Measurements from ENCODE around the gene FIS1. TPM values are rescaled to one million over a fixed set of nuclear protein-coding genes. Genes with fewer than 3 reads are reported as not detected.
"Not testable (repeated sequence)": the region's sequence is repeated elsewhere in the genome, so short reads cannot be mapped to it uniquely, and the experiment has no call there.

FIS1 gene
- total RNA-seq, 1 donor, result 136 TPM

DNA sequence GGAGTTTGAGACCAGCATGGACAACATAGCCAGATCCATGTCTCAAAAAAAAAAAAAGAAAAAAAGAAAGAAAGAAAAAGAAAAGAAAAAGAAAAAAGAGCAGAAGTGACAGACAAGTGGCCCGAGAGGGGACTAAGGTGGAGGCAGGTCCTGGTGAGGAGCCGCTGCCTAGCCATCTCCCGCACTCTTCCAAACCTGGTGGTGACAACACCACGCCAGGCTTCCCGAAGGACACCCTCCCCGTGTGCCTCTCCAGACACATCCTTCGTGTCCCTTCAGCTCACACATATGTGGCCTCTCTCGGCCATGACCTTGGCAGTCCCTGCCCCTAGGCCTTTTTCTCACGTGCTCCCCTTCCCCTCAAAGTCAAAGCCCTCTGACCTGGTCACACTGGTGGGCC lies 40.3 kb upstream of the FIS1 start:
- peaks cover 13% of the 10 kb centered on the region for H3K27me3 ChIP-seq (ENCODE audit: insufficient read depth, low read length)
- TF ChIP-seq, protein P1, sequence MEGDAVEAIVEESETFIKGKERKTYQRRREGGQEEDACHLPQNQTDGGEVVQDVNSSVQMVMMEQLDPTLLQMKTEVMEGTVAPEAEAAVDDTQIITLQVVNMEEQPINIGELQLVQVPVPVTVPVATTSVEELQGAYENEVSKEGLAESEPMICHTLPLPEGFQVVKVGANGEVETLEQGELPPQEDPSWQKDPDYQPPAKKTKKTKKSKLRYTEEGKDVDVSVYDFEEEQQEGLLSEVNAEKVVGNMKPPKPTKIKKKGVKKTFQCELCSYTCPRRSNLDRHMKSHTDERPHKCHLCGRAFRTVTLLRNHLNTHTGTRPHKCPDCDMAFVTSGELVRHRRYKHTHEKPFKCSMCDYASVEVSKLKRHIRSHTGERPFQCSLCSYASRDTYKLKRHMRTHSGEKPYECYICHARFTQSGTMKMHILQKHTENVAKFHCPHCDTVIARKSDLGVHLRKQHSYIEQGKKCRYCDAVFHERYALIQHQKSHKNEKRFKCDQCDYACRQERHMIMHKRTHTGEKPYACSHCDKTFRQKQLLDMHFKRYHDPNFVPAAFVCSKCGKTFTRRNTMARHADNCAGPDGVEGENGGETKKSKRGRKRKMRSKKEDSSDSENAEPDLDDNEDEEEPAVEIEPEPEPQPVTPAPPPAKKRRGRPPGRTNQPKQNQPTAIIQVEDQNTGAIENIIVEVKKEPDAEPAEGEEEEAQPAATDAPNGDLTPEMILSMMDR (IDR thresholded peaks at IDR 0.05; ENCODE audit: extremely low read depth, low read depth, low read length), result no peak
- H4K20me1 ChIP-seq (ENCODE audit: insufficient read depth, low read length), result no peaks in the 10 kb centered on the region
- no peak overlapping the region for H3K4me2 ChIP-seq (ENCODE audit: insufficient read depth, low read length)
- H3K79me2 ChIP-seq (ENCODE audit: insufficient read depth, low read length), result no peaks in the 10 kb centered on the region
- H2AFZ ChIP-seq (ENCODE audit: low read length), result no peak overlapping the region
- no peaks in the 10 kb centered on the region for H3K4me1 ChIP-seq (ENCODE audit: insufficient read depth, low read length)
- no peaks in the 10 kb centered on the region for H3K9me3 ChIP-seq (ENCODE audit: low read depth, low read length)
- no peak overlapping the region for H3K27ac ChIP-seq (ENCODE audit: low read depth, low read length)
- no peak overlapping the region for H3K4me3 ChIP-seq (ENCODE audit: insufficient read depth, low read length)
- no peaks in the 10 kb centered on the region for H3K36me3 ChIP-seq (ENCODE audit: insufficient read depth, low read length)
- no peak for DNase-seq (ENCODE audit: insufficient read length, low spot score, missing footprints)

DNA sequence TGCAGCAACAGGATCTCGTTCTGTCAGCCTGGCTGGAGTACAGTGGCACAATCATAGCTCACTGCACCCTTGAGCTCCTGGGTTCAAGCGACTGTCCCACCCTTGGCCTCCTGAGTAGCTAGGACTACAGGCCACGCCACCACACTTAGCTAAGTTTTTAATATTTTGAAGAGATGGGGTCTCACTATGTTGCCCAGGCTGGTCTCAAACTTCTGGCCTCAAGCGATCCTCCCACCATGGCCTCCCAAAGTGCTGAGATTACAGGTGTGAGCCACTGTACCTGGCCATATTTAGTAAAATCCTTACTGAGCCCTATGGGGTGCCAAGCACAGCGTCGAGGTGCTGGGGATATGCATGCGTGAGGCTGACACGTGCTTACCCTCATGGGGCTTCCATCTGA lies 36.0 kb upstream of the FIS1 start:
- H3K36me3 ChIP-seq (ENCODE audit: insufficient read depth, low read length); H3K79me2 ChIP-seq (ENCODE audit: insufficient read depth, low read length); H3K27ac ChIP-seq (ENCODE audit: low read depth, low read length); H2AFZ ChIP-seq (ENCODE audit: low read length); DNase-seq (ENCODE audit: insufficient read length, low spot score, missing footprints); H3K9me3 ChIP-seq (ENCODE audit: low read depth, low read length); H3K4me1 ChIP-seq (ENCODE audit: insufficient read depth, low read length); H3K4me2 ChIP-seq (ENCODE audit: insufficient read depth, low read length); H4K20me1 ChIP-seq (ENCODE audit: insufficient read depth, low read length); H3K4me3 ChIP-seq (ENCODE audit: insufficient read depth, low read length): not testable (repeated sequence)
- peaks cover 14% of the 10 kb centered on the region for H3K27me3 ChIP-seq (ENCODE audit: insufficient read depth, low read length)

- TF ChIP-seq, protein P1 (IDR thresholded peaks at IDR 0.05; ENCODE audit: extremely low read depth, low read depth, low read length), result no peak
- no peak overlapping the region for H3K4me3 ChIP-seq (ENCODE audit: insufficient read depth, low read length)
- H3K36me3 ChIP-seq (ENCODE audit: insufficient read depth, low read length), result no peaks in the 10 kb centered on the region
- H3K79me2 ChIP-seq (ENCODE audit: insufficient read depth, low read length), result no peaks in the 10 kb centered on the region
- H3K27ac ChIP-seq (ENCODE audit: low read depth, low read length), result no peak overlapping the region
- H3K4me1 ChIP-seq (ENCODE audit: insufficient read depth, low read length), result no peaks in the 10 kb centered on the region
- H3K27me3 ChIP-seq (ENCODE audit: insufficient read depth, low read length), result peaks cover 16% of the 10 kb centered on the region
- no peak overlapping the region for H2AFZ ChIP-seq (ENCODE audit: low read length)
- H4K20me1 ChIP-seq (ENCODE audit: insufficient read depth, low read length), result no peaks in the 10 kb centered on the region
- H3K4me2 ChIP-seq (ENCODE audit: insufficient read depth, low read length), result no peak overlapping the region
- DNase-seq (ENCODE audit: insufficient read length, low spot score, missing footprints), result no peak
- no peaks in the 10 kb centered on the region for H3K9me3 ChIP-seq (ENCODE audit: low read depth, low read length)
Observed at GRCh38 chr7:101278461-101279292, 33.8 kb upstream of the FIS1 start.

DNA sequence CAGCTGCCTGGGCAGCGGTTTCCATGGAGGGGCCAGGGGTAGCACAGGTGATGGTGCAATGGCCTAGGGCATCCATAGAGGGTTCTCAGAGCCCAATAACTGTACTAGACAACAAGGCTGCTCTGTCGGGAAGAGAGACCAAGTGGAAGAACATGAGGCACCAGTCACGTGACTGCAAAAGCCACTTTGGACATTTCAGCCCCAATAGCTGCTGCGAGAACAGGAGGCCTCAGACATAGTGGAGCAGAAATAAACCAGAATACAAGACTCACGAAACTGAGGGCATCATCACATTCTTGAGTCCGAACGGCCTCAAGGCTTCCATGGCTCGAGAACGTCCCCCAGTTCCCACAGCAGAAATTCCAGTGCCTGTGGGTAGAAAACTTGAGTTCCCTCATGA lies 32.3 kb upstream of the FIS1 start:
- H3K27me3 ChIP-seq (ENCODE audit: insufficient read depth, low read length), result peaks cover 18% of the 10 kb centered on the region
- H3K4me1 ChIP-seq (ENCODE audit: insufficient read depth, low read length), result no peaks in the 10 kb centered on the region
- TF ChIP-seq, protein P1 (IDR thresholded peaks at IDR 0.05; ENCODE audit: extremely low read depth, low read depth, low read length), result no peak
- no peaks in the 10 kb centered on the region for H3K79me2 ChIP-seq (ENCODE audit: insufficient read depth, low read length)
- no peaks in the 10 kb centered on the region for H4K20me1 ChIP-seq (ENCODE audit: insufficient read depth, low read length)
- DNase-seq (ENCODE audit: insufficient read length, low spot score, missing footprints), result no peak
- H3K4me2 ChIP-seq (ENCODE audit: insufficient read depth, low read length), result no peak overlapping the region
- no peaks in the 10 kb centered on the region for H3K9me3 ChIP-seq (ENCODE audit: low read depth, low read length)
- H2AFZ ChIP-seq (ENCODE audit: low read length), result no peak overlapping the region
- H3K27ac ChIP-seq (ENCODE audit: low read depth, low read length), result no peak overlapping the region
- no peaks in the 10 kb centered on the region for H3K36me3 ChIP-seq (ENCODE audit: insufficient read depth, low read length)
- H3K4me3 ChIP-seq (ENCODE audit: insufficient read depth, low read length), result no peak overlapping the region
